ENCODE measurements around the gene THBD. TPM values are rescaled to one million over a fixed set of nuclear protein-coding genes. Genes with fewer than 3 reads are reported as not detected.

Gene THBD
- total RNA-seq, 1 donor from 2014 or later: 22.7 TPM

DNA sequence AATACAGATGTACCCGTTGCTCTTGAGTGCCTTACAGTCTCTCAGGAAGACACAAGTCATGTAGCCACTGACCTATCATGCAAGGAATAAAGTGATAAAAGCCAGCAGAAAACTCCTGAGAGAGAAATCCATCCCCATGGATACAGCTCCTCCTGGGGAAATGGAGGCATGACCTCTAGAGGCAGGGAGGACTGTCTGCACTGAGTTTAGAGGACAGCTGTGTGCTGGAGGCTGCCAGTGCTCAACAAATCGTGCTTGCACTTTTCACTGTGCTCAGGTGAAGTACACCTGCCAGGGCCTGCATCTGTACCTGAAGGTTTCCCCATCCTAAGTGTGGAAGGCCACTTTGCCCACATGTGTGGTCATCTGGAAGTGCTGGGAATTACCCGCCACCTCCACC, 24.6 kb upstream of the THBD start:
- H3K27me3 ChIP-seq (ENCODE audit: insufficient read depth, low read length): no peaks in the 10 kb centered on the region
- no peak overlapping the region for H3K4me3 Mint-ChIP-seq (ENCODE audit: unreplicated experiment)
- FAIRE-seq (no peak), DNase-seq (ENCODE audit: low read depth) (no peak)
- H3K27ac Mint-ChIP-seq (ENCODE audit: unreplicated experiment): no peak overlapping the region
- H3K4me1 ChIP-seq (ENCODE audit: insufficient read depth, low read length): no peaks in the 10 kb centered on the region
- H2AFZ ChIP-seq (ENCODE audit: low read depth, low read length): no peak overlapping the region
- no peak overlapping the region for H3K4me2 ChIP-seq (ENCODE audit: low read length)
- H3K36me3 ChIP-seq (ENCODE audit: insufficient read depth, low read length): no peaks in the 10 kb centered on the region
- TF ChIP-seq, protein P1, sequence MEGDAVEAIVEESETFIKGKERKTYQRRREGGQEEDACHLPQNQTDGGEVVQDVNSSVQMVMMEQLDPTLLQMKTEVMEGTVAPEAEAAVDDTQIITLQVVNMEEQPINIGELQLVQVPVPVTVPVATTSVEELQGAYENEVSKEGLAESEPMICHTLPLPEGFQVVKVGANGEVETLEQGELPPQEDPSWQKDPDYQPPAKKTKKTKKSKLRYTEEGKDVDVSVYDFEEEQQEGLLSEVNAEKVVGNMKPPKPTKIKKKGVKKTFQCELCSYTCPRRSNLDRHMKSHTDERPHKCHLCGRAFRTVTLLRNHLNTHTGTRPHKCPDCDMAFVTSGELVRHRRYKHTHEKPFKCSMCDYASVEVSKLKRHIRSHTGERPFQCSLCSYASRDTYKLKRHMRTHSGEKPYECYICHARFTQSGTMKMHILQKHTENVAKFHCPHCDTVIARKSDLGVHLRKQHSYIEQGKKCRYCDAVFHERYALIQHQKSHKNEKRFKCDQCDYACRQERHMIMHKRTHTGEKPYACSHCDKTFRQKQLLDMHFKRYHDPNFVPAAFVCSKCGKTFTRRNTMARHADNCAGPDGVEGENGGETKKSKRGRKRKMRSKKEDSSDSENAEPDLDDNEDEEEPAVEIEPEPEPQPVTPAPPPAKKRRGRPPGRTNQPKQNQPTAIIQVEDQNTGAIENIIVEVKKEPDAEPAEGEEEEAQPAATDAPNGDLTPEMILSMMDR (IDR thresholded peaks at IDR 0.05; ENCODE audit: insufficient read depth, low read depth, low read length): no peak
- no peak for TF ChIP-seq EZH2 (IDR thresholded peaks at IDR 0.05; ENCODE audit: insufficient read depth, low read length)
- H3K79me2 ChIP-seq (ENCODE audit: insufficient read depth, low read length): no peaks in the 10 kb centered on the region
- H3K36me3 Mint-ChIP-seq (ENCODE audit: low read depth, unreplicated experiment): no peaks in the 10 kb centered on the region
- H3K4me3 ChIP-seq (ENCODE audit: insufficient read depth, low read depth, low read length): no peak overlapping the region
- no peaks in the 10 kb centered on the region for H3K4me1 Mint-ChIP-seq (ENCODE audit: low read depth, unreplicated experiment)
- H3K9me3 Mint-ChIP-seq (ENCODE audit: unreplicated experiment): no peaks in the 10 kb centered on the region
- H4K20me1 ChIP-seq (ENCODE audit: insufficient read depth, low read length): no peaks in the 10 kb centered on the region
- no peak overlapping the region for H3K9ac ChIP-seq (ENCODE audit: low read length)
- peaks cover 11% of the 10 kb centered on the region for H3K27me3 Mint-ChIP-seq (ENCODE audit: low read depth, unreplicated experiment)
- H3K27ac ChIP-seq (ENCODE audit: low read depth, low read length): no peak overlapping the region
- H3K9me3 ChIP-seq (ENCODE audit: insufficient read depth, low read depth, low read length): no peaks in the 10 kb centered on the region

DNA sequence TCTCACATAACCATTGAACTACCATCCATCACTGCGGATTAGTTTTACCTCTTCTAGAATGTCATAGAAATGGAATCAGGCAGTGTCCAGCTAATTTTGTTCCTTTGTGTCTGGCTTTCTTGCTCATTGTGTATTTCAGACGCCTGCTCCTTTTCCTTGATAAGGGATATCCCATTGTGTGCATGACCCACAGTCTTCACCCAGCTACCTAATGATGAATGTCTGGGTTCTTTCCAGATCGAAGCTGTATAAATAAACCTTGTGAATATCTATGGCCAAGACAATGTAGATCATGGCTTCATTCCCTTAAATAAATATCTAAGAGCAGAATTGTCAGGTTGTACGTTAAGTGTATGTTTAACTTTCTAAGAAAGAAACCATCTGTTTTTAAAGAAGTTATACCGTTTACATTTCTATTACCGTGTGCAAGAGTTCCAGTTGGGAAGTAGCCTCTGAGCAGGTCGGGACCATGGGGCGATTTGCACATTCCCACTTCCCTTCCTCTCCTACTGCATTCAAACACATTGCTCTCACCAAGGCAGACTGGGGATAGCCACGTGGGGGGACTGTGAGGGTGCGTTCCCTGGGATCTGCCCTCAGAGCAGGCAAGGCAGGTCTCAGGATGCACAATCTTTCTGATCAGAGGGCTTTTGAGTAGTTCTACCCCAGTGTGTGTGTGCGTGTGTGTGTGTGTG, 23.6 kb upstream of the THBD start:
- Histone ChIP-seq H3K9me3 (ENCODE audit: insufficient read depth, low read depth, low read length) (no peaks in the 10 kb centered on the region), H3K79me2 (ENCODE audit: insufficient read depth, low read length) (no peaks in the 10 kb centered on the region), H3K4me1 (ENCODE audit: insufficient read depth, low read length) (no peaks in the 10 kb centered on the region), H3K4me2 (ENCODE audit: low read length) (no peak overlapping the region), H3K4me3 (ENCODE audit: insufficient read depth, low read depth, low read length) (no peak overlapping the region), H2AFZ (ENCODE audit: low read depth, low read length) (no peak overlapping the region), H3K9ac (ENCODE audit: low read length) (no peak overlapping the region), H4K20me1 (ENCODE audit: insufficient read depth, low read length) (no peaks in the 10 kb centered on the region), H3K36me3 (ENCODE audit: insufficient read depth, low read length) (no peaks in the 10 kb centered on the region), H3K27ac (ENCODE audit: low read depth, low read length) (no peak overlapping the region), H3K27me3 (ENCODE audit: insufficient read depth, low read length) (no peaks in the 10 kb centered on the region)
- TF ChIP-seq EZH2 (IDR thresholded peaks at IDR 0.05; ENCODE audit: insufficient read depth, low read length): no peak
- TF ChIP-seq, protein P1 (IDR thresholded peaks at IDR 0.05; ENCODE audit: insufficient read depth, low read depth, low read length): no peak
- Mint-ChIP-seq H3K4me3 (ENCODE audit: unreplicated experiment) (no peak overlapping the region), H3K36me3 (ENCODE audit: low read depth, unreplicated experiment) (no peaks in the 10 kb centered on the region), H3K27me3 (ENCODE audit: low read depth, unreplicated experiment) (peaks cover 5% of the 10 kb centered on the region), H3K4me1 (ENCODE audit: low read depth, unreplicated experiment) (no peaks in the 10 kb centered on the region), H3K27ac (ENCODE audit: unreplicated experiment) (no peak overlapping the region), H3K9me3 (ENCODE audit: unreplicated experiment) (no peaks in the 10 kb centered on the region)
- DNase-seq (ENCODE audit: low read depth) (no peak), FAIRE-seq (no peak)

DNA sequence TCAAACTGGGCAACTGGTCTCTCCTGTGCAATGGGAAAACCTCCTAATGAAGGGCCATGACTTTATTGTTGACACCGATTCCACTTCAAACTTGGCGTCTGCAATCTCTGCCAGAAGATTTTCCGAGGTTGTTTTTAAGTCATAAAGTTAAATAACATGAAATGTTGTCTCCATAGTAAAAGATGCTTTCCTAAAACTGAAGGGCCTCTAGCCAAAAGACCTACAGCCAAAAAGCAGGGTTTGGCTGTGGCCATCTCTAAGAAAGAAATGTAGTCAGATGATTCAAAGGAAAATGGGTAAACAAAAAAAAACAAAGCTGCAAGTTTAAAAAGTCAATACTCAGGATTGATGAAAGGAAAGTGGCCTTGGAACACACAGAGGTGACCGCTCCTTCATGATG, 22.5 kb upstream of the THBD start:
- Mint-ChIP-seq H3K9me3 (ENCODE audit: unreplicated experiment) (no peaks in the 10 kb centered on the region), H3K27ac (ENCODE audit: unreplicated experiment) (no peak overlapping the region), H3K27me3 (ENCODE audit: low read depth, unreplicated experiment) (peaks cover 6% of the 10 kb centered on the region), H3K4me3 (ENCODE audit: unreplicated experiment) (no peak overlapping the region), H3K4me1 (ENCODE audit: low read depth, unreplicated experiment) (no peaks in the 10 kb centered on the region), H3K36me3 (ENCODE audit: low read depth, unreplicated experiment) (no peaks in the 10 kb centered on the region)
- Histone ChIP-seq H4K20me1 (ENCODE audit: insufficient read depth, low read length) (no peaks in the 10 kb centered on the region), H3K9ac (ENCODE audit: low read length) (no peak overlapping the region), H3K9me3 (ENCODE audit: insufficient read depth, low read depth, low read length) (no peaks in the 10 kb centered on the region), H3K4me1 (ENCODE audit: insufficient read depth, low read length) (no peaks in the 10 kb centered on the region), H3K27me3 (ENCODE audit: insufficient read depth, low read length) (no peaks in the 10 kb centered on the region), H3K36me3 (ENCODE audit: insufficient read depth, low read length) (no peaks in the 10 kb centered on the region), H3K79me2 (ENCODE audit: insufficient read depth, low read length) (no peaks in the 10 kb centered on the region), H2AFZ (ENCODE audit: low read depth, low read length) (no peak overlapping the region), H3K4me3 (ENCODE audit: insufficient read depth, low read depth, low read length) (no peak overlapping the region), H3K27ac (ENCODE audit: low read depth, low read length) (no peak overlapping the region), H3K4me2 (ENCODE audit: low read length) (no peak overlapping the region)
- TF ChIP-seq, protein P1 (IDR thresholded peaks at IDR 0.05; ENCODE audit: insufficient read depth, low read depth, low read length): no peak
- no peak for TF ChIP-seq EZH2 (IDR thresholded peaks at IDR 0.05; ENCODE audit: insufficient read depth, low read length)
- no peak for DNase-seq (ENCODE audit: low read depth)
- FAIRE-seq: no peak
